Body of pancreas (tissue), 4 donors: ENCODE data around the gene CKAP5. TPM values are rescaled to one million over a fixed set of nuclear protein-coding genes. Genes with fewer than 3 reads are reported as not detected.

ENCODE experiments used
- ATAC-seq: fragments of 150-250 bp; one replicate; pipeline ENCODE4 v1.9.1; 2016
- DNase-seq, 4 donors: peaks; one replicate each; pipeline ENCODE4 v3.0.0-alpha.2; 2019
- H3K27ac ChIP-seq, 4 donors: fragments of 200-600 bp; sonication (generic); 1 replicate in 3 of 4; 2 replicates in 1 of 4; pipeline versions ENCODE4 v1.5.1 to v1.6.1; 2016 to 2019; ENCODE audit warnings: mild to moderate bottlenecking in 1 of 4, mixed read lengths in 1 of 4, moderate library complexity in 1 of 4
- H3K27me3 ChIP-seq, 2 donors: fragments of 200-600 bp; sonication (generic); one replicate each; pipeline ENCODE4 v1.6.0; 2016; ENCODE audit warnings: mild to moderate bottlenecking in 1 of 2
- H3K36me3 ChIP-seq, 2 donors: fragments of 200-600 bp; sonication (generic); replicated peaks in 1 of 2; 2 replicates each; pipeline ENCODE4 v1.5.1; 2016; ENCODE audit warnings: low read depth in 2 of 2; ENCODE audit not compliant: insufficient read depth in 1 of 2
- H3K4me1 ChIP-seq: fragments of 200-600 bp; sonication (generic); one replicate; pipeline ENCODE4 v1.6.0; 2016
- H3K4me3 ChIP-seq, 2 donors: fragments of 200-600 bp; sonication (generic); 1 replicate in 1 of 2; 2 replicates in 1 of 2; pipeline ENCODE4 v1.5.1; 2016 to 2019
- H3K9me3 ChIP-seq, 3 donors: fragments of 200-600 bp; sonication (generic); 1 replicate in 2 of 3; 2 replicates in 1 of 3; pipeline ENCODE4 v1.5.1; 2016
- CTCF ChIP-seq, 7 experiments: fragments of 450-650 bp in 4 of 7; fragments of 200-600 bp in 3 of 7; sonication (generic) in 3 of 7; IDR thresholded peaks; one replicate each; pipeline ENCODE4 v1.5.1; 2016 to 2019; ENCODE audit warnings: antibody characterized with exemption in 7 of 7
- POLR2A ChIP-seq, 3 donors: fragments of 450-650 bp; IDR thresholded peaks; one replicate each; pipeline ENCODE4 v1.6.1; 2016; ENCODE audit warnings: antibody characterized with exemption in 3 of 3, mild to moderate bottlenecking in 2 of 3
- WGBS, 2 donors: methylation state at CpG; one replicate each; pipeline ENCODE4 v1.1.5; 2017; 5-methylcytosine and 5-hydroxymethylcytosine counted together
- intact Hi-C: fragments of 100-400 bp; cut with DNase I; formaldehyde crosslinking; loops from one replicate; pipeline ENCODE4 v1.15.1; 2023
- total RNA-seq, 2 donors: library from RNA; depleted of rRNA; stranded (reverse); fragments of >200 nt; gene quantifications; one replicate each; pipeline ENCODE4 v1.1.0, GENCODE V29; 2016

Gene CKAP5
- total RNA-seq, 2 donors from 2014 or later, result 22.8 to 24.7 TPM

GRCh38 chr11:46736146-46736545 is 109.9 kb downstream of the CKAP5 start:
- Histone ChIP-seq H3K4me1 (no peaks in the 10 kb centered on the region), H3K27me3 (no peaks in the 10 kb centered on the region), H3K27ac (no peak overlapping the region), H3K36me3 (no peaks in the 10 kb centered on the region), H3K4me3 (no peak overlapping the region), H3K9me3 (no peaks in the 10 kb centered on the region)
- DNase-seq, result no peak
- TF ChIP-seq POLR2A (IDR thresholded peaks at IDR 0.05) (no peak), CTCF (IDR thresholded peaks at IDR 0.05) (no peak)
- intact Hi-C loops, result no loop called here
- no peak for ATAC-seq
- 91 to 94% methylated on average over 7 of the region's 7 CpGs for WGBS, 2 donors

GRCh38 chr11:46733234-46733633 is 112.8 kb downstream of the CKAP5 start:
- Histone ChIP-seq H3K36me3 (no peaks in the 10 kb centered on the region), H3K27me3 (no peaks in the 10 kb centered on the region), H3K4me1 (no peaks in the 10 kb centered on the region), H3K27ac (no peak overlapping the region), H3K9me3 (no peaks in the 10 kb centered on the region), H3K4me3 (no peak overlapping the region)
- no peak for TF ChIP-seq CTCF (IDR thresholded peaks at IDR 0.05)
- no peak for TF ChIP-seq POLR2A (IDR thresholded peaks at IDR 0.05)
- WGBS, 2 donors, result 100% methylated on average over 1 of the region's 1 CpG
- DNase-seq, result no peak
- no peak for ATAC-seq
- intact Hi-C loops, result no loop called here

- H3K4me1 ChIP-seq, result no peaks in the 10 kb centered on the region
- TF ChIP-seq CTCF (IDR thresholded peaks at IDR 0.05) (no peak), POLR2A (IDR thresholded peaks at IDR 0.05) (no peak)
- intact Hi-C loops, result no loop called here
- H3K4me3 ChIP-seq, result no peak overlapping the region
- H3K27ac ChIP-seq, result no peak overlapping the region
- DNase-seq (no peak), ATAC-seq (no peak)
- no peaks in the 10 kb centered on the region for H3K9me3 ChIP-seq
- WGBS, 2 donors, result 76 to 81% methylated on average over 4 of the region's 4 CpGs
- no peaks in the 10 kb centered on the region for H3K36me3 ChIP-seq
- no peaks in the 10 kb centered on the region for H3K27me3 ChIP-seq
These were observed 114.5 kb downstream of the CKAP5 start for GRCh38 chr11:46731545-46731944.

- Histone ChIP-seq H3K27ac (no peak overlapping the region), H3K4me1 (no peaks in the 10 kb centered on the region), H3K4me3 (no peak overlapping the region), H3K36me3 (no peaks in the 10 kb centered on the region), H3K27me3 (no peaks in the 10 kb centered on the region), H3K9me3 (no peaks in the 10 kb centered on the region)
- no peak for TF ChIP-seq CTCF (IDR thresholded peaks at IDR 0.05)
- no peak for TF ChIP-seq POLR2A (IDR thresholded peaks at IDR 0.05)
- intact Hi-C loops, result no loop called here
- WGBS, 2 donors, result 75 to 79% methylated on average over 18 to 24 of the region's 24 CpGs
- ATAC-seq (no peak), DNase-seq (no peak)
These were observed 116.7 kb downstream of the CKAP5 start for GRCh38 chr11:46729110-46730027.

GRCh38 chr11:46728659-46729040 is 117.4 kb downstream of the CKAP5 start:
- DNase-seq, result no peak
- intact Hi-C loops, result no loop called here
- Histone ChIP-seq H3K9me3 (no peaks in the 10 kb centered on the region), H3K36me3 (no peaks in the 10 kb centered on the region), H3K4me3 (no peak overlapping the region), H3K4me1 (no peaks in the 10 kb centered on the region), H3K27ac (no peak overlapping the region), H3K27me3 (no peaks in the 10 kb centered on the region)
- TF ChIP-seq POLR2A (IDR thresholded peaks at IDR 0.05), result no peak
- no peak for TF ChIP-seq CTCF (IDR thresholded peaks at IDR 0.05)
- WGBS, 2 donors, result 76 to 85% methylated on average over 9 of the region's 9 CpGs
- no peak for ATAC-seq
